Naive thymus-derived CD4-positive, alpha-beta T cell (primary cell): ENCODE results near the gene UBASH3A. TPM values are rescaled to one million over a fixed set of nuclear protein-coding genes. Genes with fewer than 3 reads are reported as not detected.
A peak's percentile ranks its signal among the peaks of the same experiment; 100 is the strongest.

ENCODE experiments used
- ATAC-seq: fragments of 150-1000 bp; cut with Tn5 transposase; 2 replicates; pipeline ENCODE4 v1.10.0; 2021; ENCODE audit warnings: mild to moderate bottlenecking, moderate library complexity
- CTCF ChIA-PET: fragments of 350-600 bp; sonication (Branson Sonifier 250); formaldehyde crosslinking; loops from one replicate; lab custom pipeline; 2021; ENCODE audit warnings: antibody characterized with exemption; lab: Charles Lee
- POLR2A ChIA-PET: fragments of 350-600 bp; sonication (Branson Sonifier 250); formaldehyde crosslinking; loops from one replicate; lab custom pipeline; 2021; ENCODE audit warnings: antibody characterized with exemption, inconsistent platforms; lab: Charles Lee
- DNase-seq, 9 donors: peaks; one replicate each; pipeline versions ENCODE4 v3.0.0 to v3.0.0-alpha.2; 2020 to 2022; ENCODE audit warnings: mixed read lengths in 1 of 9
- H3K27ac ChIP-seq: one replicate; pipeline ENCODE4 v1.7.0; 2013; ENCODE audit warnings: mild to moderate bottlenecking, low read depth, low read length, moderate library complexity
- H3K27me3 ChIP-seq, 2 donors: one replicate each; pipeline ENCODE4 v1.7.0; 2013; ENCODE audit warnings: low read length in 2 of 2, mild to moderate bottlenecking in 2 of 2, moderate library complexity in 2 of 2; ENCODE audit not compliant: control insufficient read depth in 2 of 2, insufficient read depth in 2 of 2
- H3K36me3 ChIP-seq, 3 experiments: 1 replicate in 2 of 3; 2 replicates in 1 of 3; pipeline ENCODE4 v1.7.0; 2013; ENCODE audit warnings: low read length in 3 of 3, mild to moderate bottlenecking in 3 of 3, moderate library complexity in 1 of 3; ENCODE audit not compliant: insufficient read depth in 3 of 3, control insufficient read depth in 2 of 3
- H3K4me1 ChIP-seq, 2 donors: one replicate each; pipeline ENCODE4 v1.7.0; 2013; ENCODE audit warnings: low read length in 2 of 2, mild to moderate bottlenecking in 2 of 2, moderate library complexity in 1 of 2; ENCODE audit not compliant: control insufficient read depth in 2 of 2, insufficient read depth in 2 of 2
- H3K4me3 ChIP-seq: 2 replicates; pipeline ENCODE4 v1.7.0; 2013; ENCODE audit warnings: mild to moderate bottlenecking, low read length
- H3K9me3 ChIP-seq, 3 experiments: 1 replicate in 2 of 3; 2 replicates in 1 of 3; pipeline ENCODE4 v1.7.0; 2013; ENCODE audit warnings: low read length in 3 of 3; ENCODE audit not compliant: control insufficient read depth in 2 of 3
- H3K27ac Mint-ChIP-seq, 9 donors: one replicate each; pipeline ENCODE4 v1.8.0; 2020 to 2022; ENCODE audit warnings: mixed read lengths in 9 of 9, mild to moderate bottlenecking in 8 of 9, moderate library complexity in 5 of 9, inconsistent platforms in 2 of 9
- H3K27me3 Mint-ChIP-seq, 5 donors: one replicate each; pipeline ENCODE4 v1.8.0; 2021 to 2022; ENCODE audit warnings: mixed read lengths in 5 of 5, mild to moderate bottlenecking in 1 of 5
- H3K36me3 Mint-ChIP-seq, 5 donors: one replicate each; pipeline ENCODE4 v1.8.0; 2020 to 2022; ENCODE audit warnings: mixed read lengths in 5 of 5, mild to moderate bottlenecking in 3 of 5, inconsistent platforms in 1 of 5
- H3K4me1 Mint-ChIP-seq, 7 donors: one replicate each; pipeline ENCODE4 v1.8.0; 2020 to 2022; ENCODE audit warnings: mixed read lengths in 7 of 7, mild to moderate bottlenecking in 3 of 7, inconsistent platforms in 1 of 7
- H3K4me3 Mint-ChIP-seq, 10 donors: one replicate each; pipeline ENCODE4 v1.8.0; 2020 to 2022; ENCODE audit warnings: mild to moderate bottlenecking in 10 of 10, mixed read lengths in 10 of 10, moderate library complexity in 6 of 10, inconsistent platforms in 2 of 10
- H3K9me3 Mint-ChIP-seq, 11 donors: one replicate each; pipeline ENCODE4 v1.8.0; 2020 to 2022; ENCODE audit warnings: mixed read lengths in 11 of 11, mild to moderate bottlenecking in 4 of 11, inconsistent platforms in 1 of 11, moderate library complexity in 1 of 11
- intact Hi-C, 2 donors: fragments of 100-400 bp; cut with micrococcal nuclease; formaldehyde crosslinking; loops; one replicate each; pipeline ENCODE4 v1.15.1; 2023
- polyA plus RNA-seq, 2 donors: library from polyadenylated mRNA; unstranded; fragments of 300-500 nt; fragmentation: Illumina TruSeq; gene quantifications; one replicate each; pipeline ENCODE4 v1.2.3, GENCODE V29; 2021
- total RNA-seq, 6 experiments: library from RNA in 5 of 6; stranded (reverse) in 5 of 6; gene quantifications; 1 replicate in 5 of 6; 2 replicates in 1 of 6; pipeline ENCODE4 v1.2.3 and lab custom pipeline; 2021 to 2026

Gene UBASH3A
- total and polyA plus RNA-seq, 7 experiments from 2014 or later, result 41.9 to 101 (median 91.7) TPM

GRCh38 chr21:42391297-42391696 lies 12.4 kb upstream of the UBASH3A start:
- intact Hi-C loops, result loop anchor here in 1 of 2 donors (5.0 kb wide), 1 partner anchor 36 kb away; no protein-coding TSS in a partner anchor
- no peak overlapping the region for H3K4me3 ChIP-seq
- H3K27me3 ChIP-seq, result no peaks in the 10 kb centered on the region
- H3K36me3 ChIP-seq, result no peaks in the 10 kb centered on the region
- DNase-seq (no peak), ATAC-seq (no peak)
- ChIA-PET CTCF (no interaction called here), POLR2A (interaction anchor here (1.5 to 4.5 kb wide), 2 partner anchors 12 to 30 kb away, joined by 5 to 81 read pairs; partner anchors contain the start of gene UBASH3A)
- peaks cover 18 to 82% (median 66%) of the 10 kb centered on the region in 7 donors for H3K4me1 Mint-ChIP-seq
- H3K9me3 ChIP-seq, result no peaks in the 10 kb centered on the region
- H3K27ac Mint-ChIP-seq, result peak overlapping the region in 4 of 9 donors; percentile 36 to 85 (median 73)
- H3K36me3 Mint-ChIP-seq, result peaks cover 0 to 14% (median 0%) of the 10 kb centered on the region in 5 donors
- peaks cover 13 to 28% of the 10 kb centered on the region in 2 donors for H3K4me1 ChIP-seq
- peak overlapping the region in 3 of 10 donors; percentile 4 to 33 (median 18) for H3K4me3 Mint-ChIP-seq
- H3K27me3 Mint-ChIP-seq, result peaks cover 0 to 4% (median 0%) of the 10 kb centered on the region in 5 donors
- H3K27ac ChIP-seq, result no peak overlapping the region
- peaks cover 0 to 1% (median 0%) of the 10 kb centered on the region in 11 donors for H3K9me3 Mint-ChIP-seq

GRCh38 chr21:42392731-42393442 lies 10.8 kb upstream of the UBASH3A start:
- H3K36me3 Mint-ChIP-seq, result peaks cover 0 to 12% (median 0%) of the 10 kb centered on the region in 5 donors
- Histone ChIP-seq H3K4me3 (peak overlapping the region; percentile 5), H3K9me3 (no peaks in the 10 kb centered on the region), H3K27ac (peak overlapping the region; percentile 46), H3K4me1 (peaks cover 13 to 34% of the 10 kb centered on the region in 2 donors), H3K36me3 (no peaks in the 10 kb centered on the region), H3K27me3 (no peaks in the 10 kb centered on the region)
- peak overlapping the region; percentile 5 to 91 (median 83) for H3K27ac Mint-ChIP-seq
- peak overlapping the region; percentile 22 to 75 (median 64) for H3K4me3 Mint-ChIP-seq
- ATAC-seq, result peak; percentile 82
- H3K27me3 Mint-ChIP-seq, result peaks cover 0 to 4% (median 0%) of the 10 kb centered on the region in 5 donors
- POLR2A ChIA-PET, result interaction anchor here (0.7 to 4.5 kb wide), 11 partner anchors 10 to 268 kb away, joined by 3 to 81 read pairs (median 5); partner anchors contain the start of gene UBASH3A
- intact Hi-C loops, result loop anchor here (1.0 to 5.0 kb wide), 3 partner anchors 10 to 34 kb away; partner anchors contain the start of gene UBASH3A (in 2 of the 2)
- H3K9me3 Mint-ChIP-seq, result peaks cover 0 to 1% (median 0%) of the 10 kb centered on the region in 11 donors
- peaks cover 23 to 84% (median 63%) of the 10 kb centered on the region in 7 donors for H3K4me1 Mint-ChIP-seq
- DNase-seq, result peak in 7 of 9 donors; percentile 29 to 64 (median 54)
- CTCF ChIA-PET, result interaction anchor here (0.6 to 2.0 kb wide), 6 partner anchors 10 to 147 kb away, joined by 3 to 14 read pairs (median 4); partner anchors contain the start of gene UBASH3A

- Mint-ChIP-seq H3K4me3 (peak overlapping the region in 9 of 10 donors; percentile 55 to 75 (median 67)), H3K9me3 (peaks cover 0 to 1% (median 0%) of the 10 kb centered on the region in 11 donors), H3K36me3 (peaks cover 0 to 12% (median 0%) of the 10 kb centered on the region in 5 donors), H3K27ac (peak overlapping the region; percentile 5 to 91 (median 83)), H3K4me1 (peaks cover 28 to 86% (median 67%) of the 10 kb centered on the region in 7 donors), H3K27me3 (peaks cover 0 to 4% (median 0%) of the 10 kb centered on the region in 5 donors)
- CTCF ChIA-PET, result interaction anchor here (0.6 to 2.0 kb wide), 6 partner anchors 11 to 148 kb away, joined by 3 to 14 read pairs (median 4); partner anchors contain the start of gene UBASH3A
- Histone ChIP-seq H3K27me3 (no peaks in the 10 kb centered on the region), H3K4me1 (peaks cover 13 to 40% of the 10 kb centered on the region in 2 donors), H3K4me3 (peak overlapping the region; percentile 5), H3K36me3 (no peaks in the 10 kb centered on the region), H3K9me3 (no peaks in the 10 kb centered on the region), H3K27ac (no peak overlapping the region)
- DNase-seq (no peak), ATAC-seq (no peak)
- POLR2A ChIA-PET, result interaction anchor here (0.7 to 4.5 kb wide), 10 partner anchors 10 to 268 kb away, joined by 3 to 81 read pairs (median 6); partner anchors contain the start of gene UBASH3A
- intact Hi-C loops, result loop anchor here (1.0 to 5.0 kb wide), 3 partner anchors 10 to 34 kb away; partner anchors contain the start of gene UBASH3A (in 2 of the 2)
Measured at GRCh38 chr21:42393443-42393950, 10.2 kb upstream of the UBASH3A start.

GRCh38 chr21:42395302-42395701 lies 8.4 kb upstream of the UBASH3A start:
- no peaks in the 10 kb centered on the region for H3K27me3 ChIP-seq
- peaks cover 0 to 14% (median 0%) of the 10 kb centered on the region in 5 donors for H3K36me3 Mint-ChIP-seq
- ChIA-PET CTCF (no interaction called here), POLR2A (interaction anchor here (4.5 kb wide), 1 partner anchor 8 kb away, joined by 81 read pairs; the partner anchor contains the start of gene UBASH3A)
- peaks cover 13 to 35% of the 10 kb centered on the region in 2 donors for H3K4me1 ChIP-seq
- peak overlapping the region in 2 of 9 donors; percentile 36 to 51 for H3K27ac Mint-ChIP-seq
- H3K27me3 Mint-ChIP-seq, result peaks cover 0 to 4% (median 0%) of the 10 kb centered on the region in 5 donors
- intact Hi-C loops, result loop anchor here in 1 of 2 donors (5.0 kb wide), 1 partner anchor 67 kb away; no protein-coding TSS in a partner anchor
- peaks cover 0 to 1% (median 0%) of the 10 kb centered on the region in 11 donors for H3K9me3 Mint-ChIP-seq
- peaks cover 29 to 84% (median 64%) of the 10 kb centered on the region in 7 donors for H3K4me1 Mint-ChIP-seq
- no peaks in the 10 kb centered on the region for H3K9me3 ChIP-seq
- DNase-seq, result no peak
- H3K4me3 Mint-ChIP-seq, result no peak overlapping the region
- H3K27ac ChIP-seq, result no peak overlapping the region
- no peak overlapping the region for H3K4me3 ChIP-seq
- no peak for ATAC-seq
- H3K36me3 ChIP-seq, result no peaks in the 10 kb centered on the region

- Histone ChIP-seq H3K4me1 (peaks cover 13 to 35% of the 10 kb centered on the region in 2 donors), H3K27me3 (no peaks in the 10 kb centered on the region), H3K36me3 (no peaks in the 10 kb centered on the region), H3K27ac (no peak within 1 kb of the TSS), H3K9me3 (no peaks in the 10 kb centered on the region), H3K4me3 (no peak within 1 kb of the TSS)
- POLR2A ChIA-PET, result interaction anchor here (4.5 to 10.3 kb wide), 2 partner anchors 7 to 26 kb away, joined by 81 to 181 read pairs; partner anchors contain the start of gene UBASH3A
- DNase-seq (no peak), ATAC-seq (no peak)
- H3K27ac Mint-ChIP-seq, result peak within 1 kb of the TSS in 5 of 9 donors; percentile 25 to 51 (median 50)
- H3K4me1 Mint-ChIP-seq, result peaks cover 26 to 84% (median 64%) of the 10 kb centered on the region in 7 donors
- peaks cover 0 to 4% (median 0%) of the 10 kb centered on the region in 5 donors for H3K27me3 Mint-ChIP-seq
- intact Hi-C loops, result loop anchor here in 1 of 2 donors (5.0 kb wide), 1 partner anchor 66 kb away; no protein-coding TSS in a partner anchor
- H3K36me3 Mint-ChIP-seq, result peaks cover 0 to 9% (median 0%) of the 10 kb centered on the region in 5 donors
- no peak within 1 kb of the TSS for H3K4me3 Mint-ChIP-seq
- no peaks in the 10 kb centered on the region for H3K9me3 Mint-ChIP-seq
- CTCF ChIA-PET, result no interaction called here
Measured at GRCh38 chr21:42395905-42396651, 7.6 kb upstream of the UBASH3A start, which contains the start of gene TMPRSS3. TSS of gene TMPRSS3 (minus strand) at chr21:42396052. CDS start at chr21:42395417, 635 bp downstream.
